Keratinocyte (primary cell): ENCODE data around the gene CERS1.

Experiments used
- EZH2 ChIP-seq: IDR thresholded peaks from one replicate; pipeline ENCODE4 v1.6.1; 2012; ENCODE audit warnings: inconsistent platforms, mild to moderate bottlenecking, low read length, moderate library complexity
- TF ChIP-seq, protein P1 (sequence below), 3 experiments: IDR thresholded peaks in 1 of 3; conservative IDR thresholded peaks in 1 of 3; optimal IDR thresholded peaks in 1 of 3; 2 replicates in 2 of 3; 3 replicates in 1 of 3; pipeline versions ENCODE3 to v1.5.1; 2011; ENCODE audit warnings: low read length in 3 of 3, mild to moderate bottlenecking in 3 of 3, moderate library complexity in 2 of 3, control low read depth in 1 of 3, inconsistent platforms in 1 of 3; ENCODE audit not compliant: insufficient read depth in 2 of 3; ENCODE audit errors: extremely low read depth in 1 of 3

GRCh38 chr19:18942692-18943091 is 46.7 kb upstream of the CERS1 start:
- TF ChIP-seq, protein P1, sequence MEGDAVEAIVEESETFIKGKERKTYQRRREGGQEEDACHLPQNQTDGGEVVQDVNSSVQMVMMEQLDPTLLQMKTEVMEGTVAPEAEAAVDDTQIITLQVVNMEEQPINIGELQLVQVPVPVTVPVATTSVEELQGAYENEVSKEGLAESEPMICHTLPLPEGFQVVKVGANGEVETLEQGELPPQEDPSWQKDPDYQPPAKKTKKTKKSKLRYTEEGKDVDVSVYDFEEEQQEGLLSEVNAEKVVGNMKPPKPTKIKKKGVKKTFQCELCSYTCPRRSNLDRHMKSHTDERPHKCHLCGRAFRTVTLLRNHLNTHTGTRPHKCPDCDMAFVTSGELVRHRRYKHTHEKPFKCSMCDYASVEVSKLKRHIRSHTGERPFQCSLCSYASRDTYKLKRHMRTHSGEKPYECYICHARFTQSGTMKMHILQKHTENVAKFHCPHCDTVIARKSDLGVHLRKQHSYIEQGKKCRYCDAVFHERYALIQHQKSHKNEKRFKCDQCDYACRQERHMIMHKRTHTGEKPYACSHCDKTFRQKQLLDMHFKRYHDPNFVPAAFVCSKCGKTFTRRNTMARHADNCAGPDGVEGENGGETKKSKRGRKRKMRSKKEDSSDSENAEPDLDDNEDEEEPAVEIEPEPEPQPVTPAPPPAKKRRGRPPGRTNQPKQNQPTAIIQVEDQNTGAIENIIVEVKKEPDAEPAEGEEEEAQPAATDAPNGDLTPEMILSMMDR (optimal IDR thresholded peaks at IDR 0.05 in 1 of 3, IDR thresholded peaks at IDR 0.05 in 1 of 3, conservative IDR thresholded peaks at IDR 0.05 in 1 of 3; ENCODE audit: extremely low read depth in 1 of 3, insufficient read depth in 2 of 3, low read length in 3 of 3), result no peak
- TF ChIP-seq EZH2, result no peak
